Stimulated activated CD4-positive, alpha-beta T cell treated with anti-CD3 and anti-CD28 coated beads, Interleukin-4, amount 100 ng/mL, for 1 hour (primary cell): Measurements from ENCODE around the gene STXBP4.
A peak's percentile ranks its signal among the peaks of the same experiment; 100 is the strongest.

Source experiments
- DNase-seq: peaks from one replicate; pipeline ENCODE4 v3.0.0-alpha.2; 2020

The STXBP4 gene, protein sequence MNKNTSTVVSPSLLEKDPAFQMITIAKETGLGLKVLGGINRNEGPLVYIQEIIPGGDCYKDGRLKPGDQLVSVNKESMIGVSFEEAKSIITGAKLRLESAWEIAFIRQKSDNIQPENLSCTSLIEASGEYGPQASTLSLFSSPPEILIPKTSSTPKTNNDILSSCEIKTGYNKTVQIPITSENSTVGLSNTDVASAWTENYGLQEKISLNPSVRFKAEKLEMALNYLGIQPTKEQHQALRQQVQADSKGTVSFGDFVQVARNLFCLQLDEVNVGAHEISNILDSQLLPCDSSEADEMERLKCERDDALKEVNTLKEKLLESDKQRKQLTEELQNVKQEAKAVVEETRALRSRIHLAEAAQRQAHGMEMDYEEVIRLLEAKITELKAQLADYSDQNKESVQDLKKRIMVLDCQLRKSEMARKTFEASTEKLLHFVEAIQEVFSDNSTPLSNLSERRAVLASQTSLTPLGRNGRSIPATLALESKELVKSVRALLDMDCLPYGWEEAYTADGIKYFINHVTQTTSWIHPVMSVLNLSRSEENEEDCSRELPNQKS

DNA sequence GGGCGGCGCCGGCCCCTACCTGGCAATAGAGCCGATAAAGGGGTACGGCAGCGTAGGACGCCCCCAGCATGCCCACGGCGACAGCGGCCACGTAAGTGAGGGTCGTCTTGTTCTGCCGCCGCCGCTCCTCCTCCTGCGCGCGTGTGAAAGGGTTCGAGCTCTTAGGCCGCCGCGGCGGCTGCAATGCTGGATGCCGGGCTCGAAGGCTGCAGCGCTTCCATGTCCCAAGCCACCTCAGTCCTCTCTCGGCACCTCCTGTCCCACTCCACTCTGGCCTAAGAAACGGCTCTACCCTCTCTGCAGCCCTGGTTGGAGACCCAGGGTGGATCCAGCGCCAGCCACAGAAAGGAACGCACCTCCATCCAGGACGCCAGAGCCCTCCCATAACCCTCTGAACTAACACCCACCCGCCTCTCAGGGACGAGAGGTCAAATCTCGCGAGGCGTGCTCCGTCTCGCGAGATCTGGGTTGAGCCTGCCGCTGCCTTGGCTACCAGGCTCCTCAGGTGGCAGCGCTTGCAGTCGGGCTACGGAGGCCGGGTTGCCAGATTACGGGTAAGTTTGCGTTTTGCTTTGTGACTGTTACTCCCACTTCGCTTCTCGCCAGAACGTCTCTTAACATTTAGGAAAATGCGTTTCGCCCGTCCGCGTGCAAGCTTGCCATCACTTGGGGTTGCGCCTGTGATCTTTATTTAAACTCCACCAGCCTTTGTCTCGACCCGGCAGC, at the start of gene STXBP4, which contains the start of gene COX11:
Gene STXBP4, plus strand, starts transcription at position 504 of the 726 bp plus-strand sequence. CDS start 17,455 bp downstream, outside the sequence.
Gene COX11, minus strand, starts transcription at position 393 of the 726 bp plus-strand sequence. Its CDS starts 8 bp downstream, at position 385.
- DNase-seq, result peak; percentile 92

DNA sequence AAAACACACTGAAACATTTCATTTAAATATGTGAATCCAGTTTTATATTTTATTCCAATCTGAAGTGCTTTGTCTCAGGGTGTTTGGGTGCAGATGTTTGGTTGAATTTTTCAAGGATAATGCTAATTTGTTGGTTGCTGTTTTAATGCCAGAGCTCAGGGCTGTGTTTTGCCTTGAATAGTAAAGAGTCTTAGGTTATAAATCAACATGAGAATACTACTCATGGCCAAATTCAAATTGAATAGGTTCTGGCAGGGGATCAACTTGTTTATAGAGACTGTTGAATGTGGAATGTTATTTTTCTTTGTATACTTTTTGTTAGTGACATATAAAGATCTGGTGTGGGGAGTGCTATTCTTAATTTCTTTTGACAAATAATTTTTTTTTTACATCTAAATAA, 49.1 kb upstream of the STXBP4 start:
- no peak for DNase-seq

GRCh38 chr17:54920819-54921218, 47.7 kb upstream of the STXBP4 start:
- DNase-seq, result no peak

DNA sequence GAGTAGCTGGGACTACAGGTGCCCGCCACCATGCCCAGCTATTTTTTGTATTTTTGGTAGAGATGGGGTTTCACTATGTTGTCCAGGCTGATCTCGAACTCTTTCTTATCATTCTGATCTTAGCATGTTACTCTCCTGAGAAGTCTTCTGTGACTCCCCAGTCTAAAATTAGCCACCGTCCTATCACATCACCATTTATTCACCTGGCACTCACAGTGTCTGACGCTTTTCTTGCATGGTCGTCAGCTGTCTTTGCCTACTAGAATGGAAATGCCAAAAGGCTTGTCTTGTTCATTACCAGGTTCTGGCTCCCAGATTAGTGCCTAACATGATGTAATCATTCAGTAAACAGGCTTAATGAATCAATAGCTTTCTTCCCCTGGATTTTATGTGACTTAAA, 44.2 kb upstream of the STXBP4 start:
- no peak for DNase-seq

- no peak for DNase-seq
Measured at GRCh38 chr17:54927525-54927924, 41.0 kb upstream of the STXBP4 start.

DNA sequence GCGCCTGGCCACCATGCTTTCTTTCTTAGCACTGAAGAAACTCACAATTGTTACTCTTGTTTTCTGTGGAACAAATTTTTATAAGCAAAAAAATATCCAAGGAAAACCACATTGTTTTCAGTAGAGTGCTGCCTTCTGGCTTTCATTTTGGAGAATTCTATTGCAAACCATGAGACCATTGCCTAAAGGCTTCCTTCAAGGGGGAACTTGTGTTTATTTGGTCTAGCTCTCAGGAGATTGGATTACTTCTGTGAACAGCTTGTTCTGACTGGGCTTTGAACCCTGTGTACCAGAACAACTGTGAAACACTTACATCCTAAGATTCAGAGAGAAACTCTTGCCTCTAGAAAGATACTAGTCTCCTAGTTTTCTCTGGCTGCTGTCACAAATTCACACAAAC, 35.9 kb upstream of the STXBP4 start:
- DNase-seq, result no peak

DNA sequence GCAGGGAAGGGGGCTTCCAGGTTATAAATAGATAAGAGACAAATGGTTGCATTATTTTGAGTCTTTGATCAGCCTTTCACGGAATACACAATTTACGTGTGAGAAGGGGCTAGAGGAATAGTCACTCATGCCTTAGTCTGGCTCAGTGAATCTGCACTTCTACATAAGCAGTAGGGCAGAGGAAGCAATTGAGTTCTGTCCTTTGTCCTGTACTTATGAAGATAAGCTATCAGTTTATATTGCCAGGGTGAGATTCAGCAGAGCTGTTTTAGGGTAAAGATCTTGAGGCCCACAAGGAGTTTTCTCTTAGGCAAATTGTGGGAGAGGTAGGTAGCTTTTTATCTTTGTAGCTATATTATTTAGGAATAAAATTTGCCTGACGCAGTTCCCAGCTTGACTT, 34.6 kb upstream of the STXBP4 start:
- no peak for DNase-seq

DNA sequence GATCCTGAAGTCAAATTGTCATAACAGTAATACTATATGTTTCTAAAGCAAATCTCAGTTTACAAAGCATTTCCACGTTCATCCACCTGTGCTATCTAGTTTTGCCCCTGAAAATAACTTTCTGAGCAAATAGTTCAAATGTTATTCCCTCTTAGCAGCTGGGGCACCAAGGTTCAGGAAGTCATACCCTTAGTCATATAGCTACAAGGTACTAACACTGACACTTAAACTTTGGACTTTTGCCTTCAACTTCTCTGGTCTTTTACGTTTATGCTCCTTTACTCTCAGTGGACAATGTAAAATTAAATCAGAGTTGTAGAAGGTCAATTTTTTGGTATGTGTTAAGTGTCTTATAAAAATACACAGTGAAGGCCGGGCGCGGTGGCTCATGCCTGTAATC, 33.1 kb upstream of the STXBP4 start:
- DNase-seq, result no peak

DNA sequence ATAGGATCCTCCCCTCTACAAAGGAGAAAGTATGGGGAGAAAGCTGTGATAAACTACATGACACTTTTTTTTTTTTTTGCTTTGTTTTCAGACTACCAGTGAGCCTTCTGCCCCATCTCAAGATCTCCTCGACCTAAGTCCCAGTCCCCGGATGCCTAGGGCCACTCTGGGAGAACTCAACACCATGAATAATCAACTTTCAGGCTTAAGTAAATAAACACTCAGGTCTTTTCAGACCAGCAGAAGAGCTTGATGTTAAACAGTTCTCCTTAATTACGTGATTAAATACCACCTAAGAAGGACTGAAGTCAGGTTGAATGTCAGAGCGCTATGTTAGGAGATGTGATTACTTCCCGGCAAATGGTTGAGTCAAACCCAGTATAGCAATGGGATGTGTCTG, 31.5 kb upstream of the STXBP4 start:
- no peak for DNase-seq

GRCh38 chr17:54937426-54937825, 31.1 kb upstream of the STXBP4 start:
- no peak for DNase-seq

DNA sequence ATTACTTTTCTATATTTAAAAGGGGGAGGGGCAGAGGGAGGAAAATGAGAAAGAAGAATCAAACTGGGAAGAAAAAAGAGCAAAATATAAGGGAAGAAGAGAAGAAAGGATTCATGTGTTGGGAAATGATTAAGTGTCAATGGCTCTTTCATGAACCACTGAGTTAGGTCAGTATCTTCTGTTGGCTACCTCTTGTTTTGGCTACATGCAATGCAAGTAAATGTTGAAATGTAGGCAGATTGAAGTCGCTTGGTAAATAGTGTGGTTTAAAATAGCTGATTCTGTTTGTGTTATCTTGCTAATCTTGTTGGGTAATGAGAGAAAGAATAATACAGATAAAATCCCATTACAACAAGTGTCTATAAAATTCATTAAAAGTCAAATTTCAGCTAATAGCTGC, 27.3 kb upstream of the STXBP4 start:
- DNase-seq, result no peak

DNA sequence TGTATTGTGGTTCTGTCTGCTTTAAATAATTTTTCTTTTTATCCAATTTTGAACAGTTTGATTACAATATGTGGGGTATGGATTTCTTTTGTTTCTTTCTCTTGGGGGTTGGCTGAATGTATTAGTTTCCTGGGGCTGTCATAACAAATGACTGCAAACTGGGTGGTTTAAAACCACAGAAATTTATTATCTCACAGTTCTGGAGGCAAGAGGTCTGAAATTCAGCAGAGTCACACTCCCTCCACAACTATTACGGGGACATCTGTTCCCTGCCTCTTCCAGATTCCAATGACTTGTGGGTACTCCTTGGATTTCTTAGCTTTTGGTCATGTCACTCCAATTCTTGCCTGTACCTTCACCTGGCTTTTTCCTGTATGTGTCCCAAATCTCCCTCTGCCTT, 23.8 kb upstream of the STXBP4 start:
- DNase-seq, result no peak

DNA sequence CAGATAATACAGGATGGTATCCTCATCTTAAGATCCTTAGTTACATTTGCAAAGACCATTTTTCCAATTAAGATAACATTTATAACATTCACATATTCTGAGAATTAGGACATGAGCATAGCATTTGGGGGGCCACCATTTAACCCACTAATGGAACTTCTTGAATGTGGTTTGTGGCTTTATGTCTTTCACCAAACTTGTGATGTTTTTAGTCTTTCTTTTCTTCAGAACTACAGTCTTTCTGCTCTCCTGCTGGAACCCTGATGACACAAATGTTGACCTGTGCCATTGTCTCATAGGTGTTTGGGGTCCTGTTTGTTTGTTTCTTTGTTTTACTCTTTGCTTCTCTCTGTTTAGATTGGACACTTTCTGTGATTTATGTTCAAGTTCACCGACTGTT, 23.3 kb upstream of the STXBP4 start:
- DNase-seq, result no peak

DNA sequence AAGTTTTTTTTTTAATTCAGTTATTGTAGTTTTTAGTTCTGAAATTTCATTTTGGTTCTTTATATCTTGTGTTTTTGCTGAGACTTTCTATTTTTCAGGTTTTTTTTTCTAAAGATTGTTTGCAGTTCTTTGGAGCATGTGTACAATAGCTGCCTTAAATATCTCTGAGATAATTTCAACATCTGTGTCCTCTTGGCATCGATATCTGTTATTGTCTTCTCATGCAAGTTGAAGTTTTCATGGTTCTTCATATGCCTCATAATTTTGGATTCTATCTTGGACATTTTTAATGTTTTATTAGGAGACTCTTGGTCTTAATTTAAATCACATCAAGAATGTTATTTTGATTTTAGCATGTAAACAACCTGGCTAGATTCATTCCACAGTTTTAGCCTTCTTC, 22.9 kb upstream of the STXBP4 start:
- no peak for DNase-seq

GRCh38 chr17:54947396-54947795, 21.2 kb upstream of the STXBP4 start:
- no peak for DNase-seq

DNA sequence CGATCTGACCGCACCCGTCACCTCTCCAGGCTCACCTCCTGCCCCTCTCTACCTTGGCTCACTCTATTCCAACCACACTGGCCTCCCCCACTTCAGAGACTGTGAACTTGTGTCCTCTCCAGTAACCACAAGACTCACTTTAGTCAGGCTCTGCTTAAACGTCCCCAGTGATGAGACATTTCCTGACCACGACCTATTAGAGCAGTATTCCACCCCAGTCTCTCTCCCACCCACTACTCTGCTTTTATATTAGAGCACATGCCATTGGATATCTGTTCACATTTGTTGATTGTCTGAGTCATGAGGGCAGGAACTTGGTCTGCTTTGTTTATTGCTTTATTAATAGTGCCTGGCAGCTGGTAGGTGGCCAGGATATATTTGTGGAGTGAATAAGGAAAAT, 20.2 kb upstream of the STXBP4 start:
- DNase-seq, result no peak

DNA sequence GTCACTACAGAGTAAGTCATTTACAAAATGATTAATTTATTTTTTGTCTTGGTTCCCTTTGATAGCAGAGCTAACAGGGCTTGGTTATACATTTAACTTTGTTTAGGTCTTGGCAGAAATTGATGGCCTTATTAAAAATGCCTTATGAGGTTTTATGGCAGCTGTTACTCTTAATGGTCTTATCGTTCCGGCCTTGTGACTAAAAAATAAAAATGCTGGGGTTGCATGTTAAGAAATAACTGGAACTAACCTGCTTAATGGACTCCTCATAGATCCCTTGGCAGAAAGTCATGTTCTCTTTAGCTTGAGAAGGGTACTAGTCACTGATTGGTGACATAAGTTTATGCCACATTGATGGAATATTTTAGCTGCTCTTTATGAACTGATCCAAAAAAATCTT, 18.4 kb upstream of the STXBP4 start:
- no peak for DNase-seq

DNA sequence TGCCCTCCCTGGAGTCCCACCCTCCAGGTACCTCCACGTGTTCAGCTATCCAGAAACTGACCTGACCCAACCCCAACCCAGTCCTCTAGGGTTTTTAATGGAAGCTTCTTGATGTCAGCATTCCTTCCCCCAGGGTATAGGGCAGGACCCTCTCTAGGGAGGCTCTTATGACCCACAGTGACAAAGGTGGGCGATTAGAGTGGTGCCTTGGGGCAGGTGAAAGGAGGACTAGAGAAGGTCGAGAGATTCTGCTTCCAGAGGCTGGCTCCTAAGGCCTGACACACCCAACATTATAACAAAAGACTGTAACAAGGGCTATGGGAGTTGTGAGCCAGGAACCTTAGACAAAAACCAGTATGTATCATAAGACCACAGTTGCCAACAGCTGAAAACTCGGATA, 17.3 kb upstream of the STXBP4 start:
- no peak for DNase-seq

- no peak for DNase-seq
Measured at GRCh38 chr17:54956791-54957190, 11.8 kb upstream of the STXBP4 start.

GRCh38 chr17:54967621-54968261, 824 bp upstream of the STXBP4 start:
- no peak for DNase-seq

GRCh38 chr17:54968988-54969332, 395 bp downstream of the STXBP4 start:
- no peak for DNase-seq

- DNase-seq, result no peak
Measured at GRCh38 chr17:54969658-54970572, 1.4 kb downstream of the STXBP4 start.

- DNase-seq, result no peak
Measured at GRCh38 chr17:54971147-54971546, 2.6 kb downstream of the STXBP4 start.
